Loucy (cell line): ENCODE results near the gene TRIM56.

ENCODE experiments used
- H2AFZ ChIP-seq: fragments of 200-600 bp; sonication (generic); 2 replicates; pipeline ENCODE4 v1.6.0; 2016; ENCODE audit warnings: antibody characterized with exemption, mild to moderate bottlenecking, low read length, moderate library complexity
- H3F3A ChIP-seq: fragments of 200-600 bp; 2 replicates; pipeline ENCODE4 v1.6.0; 2016; ENCODE audit warnings: antibody characterized with exemption, low read depth, mild to moderate bottlenecking
- H3K27me3 ChIP-seq: fragments of 200-600 bp; sonication (generic); 2 replicates; pipeline ENCODE4 v1.6.1; 2014; ENCODE audit warnings: low read length, mild to moderate bottlenecking; ENCODE audit not compliant: insufficient read depth, poor library complexity, severe bottlenecking
- H3K36me3 ChIP-seq: fragments of 200-600 bp; sonication (generic); 2 replicates; pipeline ENCODE4 v1.6.1; 2016; ENCODE audit warnings: low read length; ENCODE audit not compliant: insufficient read depth
- H3K4me1 ChIP-seq: fragments of 200-600 bp; sonication (generic); 2 replicates; pipeline ENCODE4 v1.5.1; 2014; ENCODE audit warnings: low read length, mild to moderate bottlenecking; ENCODE audit not compliant: insufficient read depth, poor library complexity, severe bottlenecking
- H3K4me2 ChIP-seq: fragments of 200-600 bp; sonication (generic); 2 replicates; pipeline ENCODE4 v1.6.0; 2014; ENCODE audit warnings: antibody characterized with exemption, low read length, low read depth, mild to moderate bottlenecking; ENCODE audit not compliant: poor library complexity, severe bottlenecking
- H3K4me3 ChIP-seq: fragments of 200-600 bp; sonication (generic); 2 replicates; pipeline ENCODE4 v1.5.1; 2014; ENCODE audit warnings: low read length, mild to moderate bottlenecking, mixed read lengths; ENCODE audit not compliant: poor library complexity, severe bottlenecking
- H3K79me2 ChIP-seq: fragments of 200-600 bp; sonication (generic); 2 replicates; pipeline ENCODE4 v1.6.1; 2014; ENCODE audit warnings: low read length; ENCODE audit not compliant: insufficient read depth
- H3K9ac ChIP-seq: fragments of 200-600 bp; sonication (generic); 2 replicates; pipeline ENCODE4 v1.6.0; 2014; ENCODE audit warnings: mild to moderate bottlenecking, low read depth, low read length, moderate library complexity; ENCODE audit not compliant: poor library complexity, severe bottlenecking
- H3K9me2 ChIP-seq: fragments of 200-600 bp; sonication (generic); replicated peaks from 2 replicates; pipeline ENCODE4 v1.6.1; 2016; ENCODE audit warnings: low read depth, low read length, mixed read lengths
- H3K9me3 ChIP-seq: fragments of 200-600 bp; sonication (generic); 2 replicates; pipeline ENCODE4 v1.6.1; 2014; ENCODE audit warnings: mild to moderate bottlenecking, antibody characterized with exemption, low read length, low read depth; ENCODE audit not compliant: insufficient read depth
- H4K20me1 ChIP-seq: fragments of 200-600 bp; sonication (generic); 2 replicates; pipeline ENCODE4 v1.6.0; 2014; ENCODE audit warnings: antibody characterized with exemption, low read length, mild to moderate bottlenecking; ENCODE audit not compliant: insufficient read depth, poor library complexity, severe bottlenecking
- CTCF ChIP-seq: fragments of 200-600 bp; sonication (generic); conservative IDR thresholded peaks from 2 replicates; pipeline ENCODE4 v1.5.1; 2014; ENCODE audit warnings: mild to moderate bottlenecking, antibody characterized with exemption, low read length
- EZH2phosphoT487 ChIP-seq: fragments of 200-600 bp; IDR thresholded peaks from 2 replicates; pipeline ENCODE4 v1.6.1; 2018; ENCODE audit warnings: antibody characterized with exemption, mild to moderate bottlenecking, moderate library complexity, borderline replicate concordance

Gene TRIM56

GRCh38 chr7:101084865-101085161 is 468 bp upstream of the TRIM56 start:
- H3K4me2 ChIP-seq, result peak overlapping the region; percentile 75
- H4K20me1 ChIP-seq, result peaks cover 16% of the 10 kb centered on the region
- H3K9me2 ChIP-seq, result no peaks in the 10 kb centered on the region
- peak overlapping the region; percentile 100 for H3K4me3 ChIP-seq
- peaks cover 9% of the 10 kb centered on the region; the same call in 1 of the 2 replicates for H3K36me3 ChIP-seq
- H3K4me1 ChIP-seq, result peaks cover 18% of the 10 kb centered on the region
- H3K27me3 ChIP-seq, result no peaks in the 10 kb centered on the region
- H3K9ac ChIP-seq, result peak overlapping the region; percentile 97
- H3K79me2 ChIP-seq, result peaks cover 45% of the 10 kb centered on the region
- H3F3A ChIP-seq, result no peaks in the 10 kb centered on the region
- H2AFZ ChIP-seq, result peak overlapping the region; percentile 79
- H3K9me3 ChIP-seq, result no peaks in the 10 kb centered on the region
- TF ChIP-seq EZH2phosphoT487, result no peak
- no peak for TF ChIP-seq CTCF

- Histone ChIP-seq H3K9me2 (no peaks in the 10 kb centered on the region), H3K79me2 (peaks cover 51% of the 10 kb centered on the region), H3K9me3 (no peaks in the 10 kb centered on the region), H2AFZ (no peak overlapping the region), H3K4me2 (peak overlapping the region; percentile 75), H4K20me1 (peaks cover 16% of the 10 kb centered on the region), H3K4me3 (peak overlapping the region; percentile 100), H3K9ac (no peak overlapping the region), H3K27me3 (no peaks in the 10 kb centered on the region), H3F3A (no peaks in the 10 kb centered on the region), H3K36me3 (peaks cover 9% of the 10 kb centered on the region; the same call in 1 of the 2 replicates), H3K4me1 (peaks cover 18% of the 10 kb centered on the region)
- TF ChIP-seq CTCF, result no peak
- TF ChIP-seq EZH2phosphoT487, result no peak
Observed at GRCh38 chr7:101087334-101088068, 2.2 kb downstream of the TRIM56 start.

GRCh38 chr7:101088069-101088425 is 2.8 kb downstream of the TRIM56 start:
- H3K79me2 ChIP-seq, result peaks cover 51% of the 10 kb centered on the region

More at GRCh38 chr7:101088069-101088425, 2.8 kb downstream of the TRIM56 start:
- Histone ChIP-seq H2AFZ (no peak overlapping the region), H3K9ac (no peak overlapping the region), H3K4me1 (peaks cover 18% of the 10 kb centered on the region), H3K9me2 (no peaks in the 10 kb centered on the region), H3K36me3 (peaks cover 9% of the 10 kb centered on the region; the same call in 1 of the 2 replicates), H3K27me3 (no peaks in the 10 kb centered on the region), H4K20me1 (peaks cover 16% of the 10 kb centered on the region), H3F3A (no peaks in the 10 kb centered on the region), H3K9me3 (no peaks in the 10 kb centered on the region), H3K4me2 (peak overlapping the region; percentile 3), H3K4me3 (no peak overlapping the region)
- no peak for TF ChIP-seq CTCF
- TF ChIP-seq EZH2phosphoT487, result no peak
